Fibroblast of mammary gland (primary cell): ENCODE results near the gene SMIM1.

Experiments
- DNase-seq: peaks from one replicate; pipeline ENCODE4 v3.0.0-alpha.2; 2010; ENCODE audit warnings: low read depth
- H3K4me3 ChIP-seq: 2 replicates; pipeline ENCODE4 v1.5.1; 2011; ENCODE audit warnings: low read depth, mild to moderate bottlenecking, low read length, moderate library complexity; ENCODE audit not compliant: control insufficient read depth
- CTCF ChIP-seq: conservative IDR thresholded peaks from 2 replicates; pipeline ENCODE4 v1.5.1; 2011; ENCODE audit warnings: low read depth, low read length, inconsistent platforms; ENCODE audit not compliant: control insufficient read depth, insufficient read depth

The SMIM1 gene

GRCh38 chr1:3772027-3772714, 378 bp upstream of the SMIM1 start:
- TF ChIP-seq CTCF: no peak
- peak overlapping the region; percentile 31 for H3K4me3 ChIP-seq
- peak; percentile 35 for DNase-seq

- DNase-seq: no peak
- no peak overlapping the region for H3K4me3 ChIP-seq
- TF ChIP-seq CTCF: no peak
Observed at GRCh38 chr1:3773572-3774275, 1.2 kb downstream of the SMIM1 start.

GRCh38 chr1:3774276-3774945, 1.9 kb downstream of the SMIM1 start:
- TF ChIP-seq CTCF: no peak

GRCh38 chr1:3774946-3775489, 2.5 kb downstream of the SMIM1 start:
- no peak for TF ChIP-seq CTCF
- DNase-seq: no peak
- H3K4me3 ChIP-seq: no peak overlapping the region

More at GRCh38 chr1:3774276-3774945, 1.9 kb downstream of the SMIM1 start:
- no peak for DNase-seq
- no peak overlapping the region for H3K4me3 ChIP-seq

GRCh38 chr1:3775490-3776230, 3.1 kb downstream of the SMIM1 start:
- H3K4me3 ChIP-seq: no peak overlapping the region
- DNase-seq: peak; percentile 55
- no peak for TF ChIP-seq CTCF
